ENCODE measurements around the gene STAC3.

STAC3 gene

DNA sequence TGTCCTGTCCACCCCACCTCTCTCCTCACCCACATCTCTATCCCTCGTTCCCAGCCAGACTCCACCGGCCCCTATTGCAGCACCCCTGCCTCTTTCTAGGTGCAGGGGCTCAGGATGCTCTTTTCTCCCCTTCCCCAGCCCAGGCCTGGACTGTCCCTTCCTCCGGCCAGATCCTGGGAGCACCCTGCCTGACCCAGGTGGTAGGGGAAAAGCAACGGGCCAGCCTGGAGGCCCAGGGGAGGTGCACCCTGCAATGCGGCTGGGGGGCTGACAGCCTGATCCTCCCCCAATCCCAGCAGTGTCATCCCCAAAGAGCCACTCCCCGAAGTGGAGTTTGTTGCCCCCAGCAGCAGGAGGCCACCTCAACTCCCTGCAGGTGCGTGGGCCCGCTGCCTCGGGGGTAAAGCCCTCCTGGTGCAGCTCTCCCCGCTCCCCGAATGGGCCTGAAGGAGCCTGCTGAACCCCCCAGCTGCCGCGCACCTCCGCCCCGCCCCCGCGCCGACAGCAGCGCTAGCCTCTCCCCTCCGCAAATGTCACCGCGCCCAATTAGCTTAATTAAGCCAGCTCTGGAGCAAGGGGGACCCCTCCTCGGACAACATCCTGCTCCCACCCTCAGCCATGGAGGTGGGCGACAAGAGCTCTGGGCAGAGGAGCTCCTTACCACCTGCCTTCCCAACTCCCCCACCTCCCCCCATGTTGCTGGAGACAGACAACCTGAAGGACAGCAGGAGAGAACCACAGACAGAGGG lies 29.6 kb downstream of the STAC3 start:
- TF ChIP-seq, protein P1, sequence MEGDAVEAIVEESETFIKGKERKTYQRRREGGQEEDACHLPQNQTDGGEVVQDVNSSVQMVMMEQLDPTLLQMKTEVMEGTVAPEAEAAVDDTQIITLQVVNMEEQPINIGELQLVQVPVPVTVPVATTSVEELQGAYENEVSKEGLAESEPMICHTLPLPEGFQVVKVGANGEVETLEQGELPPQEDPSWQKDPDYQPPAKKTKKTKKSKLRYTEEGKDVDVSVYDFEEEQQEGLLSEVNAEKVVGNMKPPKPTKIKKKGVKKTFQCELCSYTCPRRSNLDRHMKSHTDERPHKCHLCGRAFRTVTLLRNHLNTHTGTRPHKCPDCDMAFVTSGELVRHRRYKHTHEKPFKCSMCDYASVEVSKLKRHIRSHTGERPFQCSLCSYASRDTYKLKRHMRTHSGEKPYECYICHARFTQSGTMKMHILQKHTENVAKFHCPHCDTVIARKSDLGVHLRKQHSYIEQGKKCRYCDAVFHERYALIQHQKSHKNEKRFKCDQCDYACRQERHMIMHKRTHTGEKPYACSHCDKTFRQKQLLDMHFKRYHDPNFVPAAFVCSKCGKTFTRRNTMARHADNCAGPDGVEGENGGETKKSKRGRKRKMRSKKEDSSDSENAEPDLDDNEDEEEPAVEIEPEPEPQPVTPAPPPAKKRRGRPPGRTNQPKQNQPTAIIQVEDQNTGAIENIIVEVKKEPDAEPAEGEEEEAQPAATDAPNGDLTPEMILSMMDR (conservative IDR thresholded peaks at IDR 0.05; ENCODE audit: control insufficient read depth, insufficient read depth, low read depth, low read length), result no peak
- no peak for DNase-seq (ENCODE audit: low read depth)
- H3K4me3 ChIP-seq (ENCODE audit: control insufficient read depth, low read depth, low read length), result no peak overlapping the region

DNA sequence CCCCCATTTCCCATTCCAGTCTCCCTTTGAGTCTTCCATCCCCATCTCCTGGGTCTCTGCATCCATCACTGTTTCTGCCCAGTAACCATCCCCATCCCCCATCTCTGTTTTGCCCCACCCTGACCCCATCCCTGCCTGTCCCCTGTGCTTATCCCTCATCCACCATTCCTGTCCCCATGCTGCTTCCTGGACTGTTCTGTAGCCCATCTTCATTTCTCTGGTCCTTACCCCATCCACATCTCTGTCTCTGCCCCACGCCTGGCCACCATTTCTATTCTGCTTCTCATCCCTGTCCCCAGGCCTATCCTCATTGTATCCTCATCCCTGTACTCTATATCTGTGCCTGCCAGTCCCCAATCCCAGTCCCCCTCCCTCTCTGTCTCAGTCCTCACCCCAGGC lies 30.2 kb downstream of the STAC3 start:
- no peak overlapping the region for H3K4me3 ChIP-seq (ENCODE audit: control insufficient read depth, low read depth, low read length)
- no peak for DNase-seq (ENCODE audit: low read depth)
- TF ChIP-seq, protein P1 (conservative IDR thresholded peaks at IDR 0.05; ENCODE audit: control insufficient read depth, insufficient read depth, low read depth, low read length), result no peak

DNA sequence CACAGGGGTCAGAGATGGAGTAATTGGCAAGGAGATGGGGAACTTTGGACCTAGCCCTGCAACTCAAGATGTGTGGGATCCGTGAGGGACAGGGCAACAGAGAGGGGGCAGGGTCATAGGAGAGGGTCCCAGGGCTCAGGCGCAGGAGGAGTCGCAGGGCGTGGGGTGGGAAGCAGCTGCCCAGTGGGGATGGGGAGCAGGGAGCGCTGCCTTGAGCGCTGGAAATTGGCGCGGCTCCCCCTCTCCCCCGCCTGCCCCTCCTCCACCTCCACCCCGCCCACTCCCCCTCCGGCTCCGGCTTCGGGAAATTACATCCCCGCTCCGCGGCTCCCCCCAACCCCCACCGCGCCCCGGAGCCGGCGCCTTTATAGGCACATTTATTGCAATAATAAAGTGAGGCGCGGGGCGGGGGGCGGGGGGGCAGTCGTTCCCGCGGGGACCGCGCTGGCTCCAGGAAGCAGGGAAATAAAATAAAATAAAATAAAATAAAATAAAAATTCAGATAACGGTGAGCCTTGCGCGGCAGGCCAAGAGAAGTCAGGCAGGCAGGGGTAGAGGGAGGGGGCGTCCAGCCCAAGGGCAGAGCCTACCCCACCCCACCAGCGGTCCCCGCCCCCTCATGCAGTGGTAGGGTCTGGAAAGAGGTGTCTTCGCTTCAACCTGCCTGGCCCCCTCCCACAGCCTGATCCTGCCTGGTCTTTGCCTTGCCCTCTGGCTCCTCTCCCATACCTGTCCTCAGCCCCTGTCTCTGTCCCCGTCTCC lies 30.8 kb downstream of the STAC3 start:
- TF ChIP-seq, protein P1 (conservative IDR thresholded peaks at IDR 0.05; ENCODE audit: control insufficient read depth, insufficient read depth, low read depth, low read length), result no peak
- DNase-seq (ENCODE audit: low read depth), result no peak
- no peak overlapping the region for H3K4me3 ChIP-seq (ENCODE audit: control insufficient read depth, low read depth, low read length)

DNA sequence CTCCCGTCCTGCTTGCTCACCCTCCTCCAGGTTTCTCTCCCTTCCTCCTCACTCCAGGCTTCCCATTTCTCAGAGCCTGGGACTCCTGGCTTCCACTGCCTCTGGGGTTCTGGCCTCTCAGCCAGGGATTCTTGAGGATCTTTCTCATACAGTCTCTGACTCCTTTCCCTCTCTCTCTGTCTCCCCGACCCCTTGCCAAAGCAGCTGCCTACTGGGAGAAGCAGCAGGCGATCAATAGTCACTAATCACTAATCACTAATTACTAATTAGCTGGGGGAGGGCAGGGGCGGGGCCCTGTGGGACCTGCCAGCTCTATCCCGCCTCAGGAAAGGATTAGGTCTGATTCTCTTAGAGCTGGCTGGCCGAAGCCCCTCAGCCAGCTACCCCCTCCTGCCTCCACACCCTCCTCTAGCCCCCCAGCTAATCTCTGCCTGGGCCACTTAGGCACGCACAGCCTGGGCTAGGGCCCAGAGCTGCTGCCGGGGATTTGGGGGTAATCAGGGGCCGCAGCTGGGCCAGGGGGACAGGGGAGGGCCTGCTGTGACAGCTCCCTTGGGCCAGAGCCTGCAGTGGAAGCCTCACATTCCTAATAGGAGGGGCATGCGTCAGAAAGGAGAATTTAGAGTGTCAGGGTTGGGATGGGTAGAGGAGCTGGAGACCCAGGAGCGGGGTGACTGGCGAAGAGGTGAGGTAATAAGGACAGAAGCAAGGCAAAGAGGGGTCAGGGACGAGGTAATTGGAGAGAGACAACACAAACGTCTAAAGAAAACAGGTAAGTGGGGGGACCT lies 31.6 kb downstream of the STAC3 start:
- H3K4me3 ChIP-seq (ENCODE audit: control insufficient read depth, low read depth, low read length), result no peak overlapping the region
- TF ChIP-seq, protein P1 (conservative IDR thresholded peaks at IDR 0.05; ENCODE audit: control insufficient read depth, insufficient read depth, low read depth, low read length), result no peak
- DNase-seq (ENCODE audit: low read depth), result no peak

DNA sequence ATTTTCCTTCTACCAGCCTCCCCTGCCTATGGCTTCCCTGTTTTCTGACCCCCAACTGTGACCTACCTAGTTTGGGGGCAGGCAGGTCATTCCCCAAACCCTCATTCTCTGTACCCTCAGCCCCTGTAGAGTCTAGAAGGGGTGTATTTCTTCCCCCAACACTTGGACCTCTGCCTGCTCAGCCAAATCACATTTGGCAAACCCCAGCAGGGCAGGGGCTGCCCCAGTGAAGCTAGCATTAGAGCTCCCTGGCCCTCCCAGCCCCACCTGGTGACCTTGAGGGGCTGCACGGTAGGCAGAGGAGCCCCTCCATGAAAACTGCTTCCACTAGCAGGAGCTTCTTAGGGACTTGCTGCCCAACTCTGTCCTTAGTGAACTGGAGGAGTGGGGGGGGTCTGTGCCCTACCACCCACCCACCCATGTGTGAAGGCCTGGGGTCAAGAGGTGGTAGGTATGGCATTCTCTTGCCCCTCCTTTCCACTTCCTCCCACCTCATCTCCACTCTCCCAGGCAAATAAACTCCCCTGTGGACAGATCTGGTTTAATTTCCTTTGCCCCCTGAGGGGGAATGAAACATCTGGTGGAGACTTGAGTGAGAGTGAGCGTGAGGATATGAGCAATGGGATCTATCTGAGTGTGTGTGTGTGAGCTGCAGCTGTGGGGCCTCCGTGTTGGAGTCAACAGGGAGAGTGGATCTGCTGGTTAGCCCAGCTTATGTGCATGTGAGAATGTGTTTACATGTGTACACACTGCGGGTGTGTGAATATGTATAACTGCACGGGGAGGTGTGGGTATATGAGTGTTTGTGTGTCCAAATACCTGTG lies 32.7 kb downstream of the STAC3 start:
- DNase-seq (ENCODE audit: low read depth), result no peak
- TF ChIP-seq, protein P1 (conservative IDR thresholded peaks at IDR 0.05; ENCODE audit: control insufficient read depth, insufficient read depth, low read depth, low read length), result no peak
- H3K4me3 ChIP-seq (ENCODE audit: control insufficient read depth, low read depth, low read length), result no peak overlapping the region

All from fibroblast of mammary gland (primary cell).